NCI-H748 (cell line): ENCODE measurements around the gene TRIM2.
"Not testable (repeated sequence)": the region's sequence is repeated elsewhere in the genome, so short reads cannot be mapped to it uniquely, and the experiment has no call there.

Source experiments
- DNase-seq: peaks from one replicate; lab custom pipeline; 2025; ENCODE audit not compliant: unreplicated experiment; lab: John Stamatoyannopoulos, UW

The TRIM2 gene

DNA sequence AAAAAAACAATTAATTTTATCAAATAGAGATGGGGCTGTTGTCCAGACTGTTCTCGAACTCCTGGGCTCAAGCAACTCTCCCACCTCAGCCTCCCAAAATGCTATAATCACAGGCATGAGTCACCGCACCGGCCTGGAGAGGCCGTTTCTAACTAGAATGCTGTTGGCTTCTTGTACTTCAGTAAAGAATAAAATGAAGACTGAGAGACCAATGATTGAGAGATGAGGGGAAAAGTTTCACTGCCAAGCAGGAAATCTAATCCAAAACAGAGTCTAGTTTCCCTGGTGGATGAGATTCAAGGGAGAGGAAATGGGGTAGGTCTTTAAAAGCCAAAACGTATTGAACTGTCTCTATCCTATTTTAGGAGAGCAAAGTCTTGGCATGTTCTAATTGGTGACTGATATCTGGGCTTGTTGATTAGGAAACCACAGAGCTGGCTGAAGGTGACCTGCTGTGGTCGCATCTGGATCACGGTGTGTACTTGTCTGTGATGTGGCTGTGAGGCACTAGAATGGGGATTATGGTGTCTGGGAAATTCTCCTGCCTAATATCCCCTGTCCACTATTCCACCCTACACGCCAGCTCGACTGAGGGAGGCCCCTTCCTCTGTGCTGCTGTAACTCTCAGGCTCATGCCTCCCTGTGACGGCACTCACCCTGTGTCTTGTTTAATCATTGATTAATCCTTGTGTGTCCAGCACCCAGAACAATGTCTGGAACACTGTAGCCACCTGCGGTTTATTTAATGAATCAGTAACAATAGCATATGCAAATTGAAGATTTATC, 15.0 kb upstream of the TRIM2 start:
- DNase-seq: no peak

DNA sequence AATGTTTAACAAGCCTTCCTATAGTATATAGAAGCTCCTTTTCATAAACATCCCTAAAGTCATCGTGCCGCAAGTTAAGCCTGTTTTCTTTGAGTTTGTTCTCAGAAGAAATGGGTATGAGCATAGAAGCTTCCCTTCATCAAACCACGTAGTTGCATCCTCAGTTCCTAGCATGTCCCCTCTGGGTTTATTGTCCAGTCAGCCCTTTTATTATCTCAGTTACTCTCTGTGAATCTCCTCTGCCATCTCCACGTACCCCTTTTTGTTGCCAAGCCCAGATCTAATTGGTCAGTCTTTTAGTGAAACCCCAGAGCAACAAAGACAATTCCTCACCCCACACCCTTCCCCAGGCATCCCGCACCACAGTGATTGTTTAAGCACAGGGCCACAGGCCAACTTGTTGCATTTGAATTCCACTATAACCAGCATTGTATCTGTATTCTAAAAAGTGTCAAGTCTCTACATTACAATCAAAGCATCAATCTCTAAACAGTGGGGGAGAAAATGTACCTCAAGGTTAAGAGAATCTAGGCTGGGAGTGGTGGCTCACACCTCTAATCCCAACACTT, 12.4 kb upstream of the TRIM2 start:
- DNase-seq: no peak

DNA sequence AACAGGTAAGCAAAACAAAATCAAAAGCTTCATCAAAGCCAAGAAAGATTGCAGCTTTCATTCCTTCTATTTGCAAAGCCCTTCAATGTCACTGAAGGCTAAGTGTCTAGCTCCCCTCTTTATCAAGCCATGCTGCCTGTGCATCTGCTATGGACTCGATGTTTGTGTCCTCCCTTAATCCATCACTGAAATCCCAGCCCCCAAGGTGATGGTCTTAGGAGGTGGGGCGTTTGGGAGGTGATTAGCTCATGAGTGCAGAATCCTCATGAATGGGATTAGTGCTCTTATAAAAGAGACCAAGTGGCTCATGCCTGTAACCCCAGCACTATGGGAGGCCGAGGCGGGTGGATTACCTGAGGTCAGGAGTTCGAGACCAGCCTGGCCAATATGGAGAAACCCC, 6.9 kb upstream of the TRIM2 start:
- no peak for DNase-seq

- no peak for DNase-seq
These were observed 5.5 kb upstream of the TRIM2 start for GRCh38 chr4:153198719-153199118.

DNA sequence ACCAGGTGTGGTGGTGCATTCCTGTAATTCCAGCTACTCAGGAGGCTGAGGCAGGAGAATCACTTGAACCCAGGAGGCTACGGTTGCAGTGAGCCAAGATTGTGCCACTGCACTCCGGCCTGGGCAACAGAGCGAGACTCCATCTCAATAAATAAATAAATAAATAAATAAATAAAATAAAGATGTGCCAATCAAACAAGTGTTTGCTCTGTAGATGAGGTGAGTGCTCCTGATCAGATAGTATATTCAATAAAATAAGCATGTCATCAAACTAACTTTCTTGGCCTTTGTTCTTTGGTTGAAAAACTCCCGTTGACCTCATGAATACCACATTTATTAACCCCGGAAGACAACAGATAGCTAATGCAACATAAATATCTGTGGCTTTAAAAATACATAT, 497 bp upstream of the TRIM2 start:
- not testable (repeated sequence) for DNase-seq

- no peak for DNase-seq
These were observed 745 bp downstream of the TRIM2 start for GRCh38 chr4:153204728-153205648.

GRCh38 chr4:153205757-153206156, 1.5 kb downstream of the TRIM2 start:
- no peak for DNase-seq

DNA sequence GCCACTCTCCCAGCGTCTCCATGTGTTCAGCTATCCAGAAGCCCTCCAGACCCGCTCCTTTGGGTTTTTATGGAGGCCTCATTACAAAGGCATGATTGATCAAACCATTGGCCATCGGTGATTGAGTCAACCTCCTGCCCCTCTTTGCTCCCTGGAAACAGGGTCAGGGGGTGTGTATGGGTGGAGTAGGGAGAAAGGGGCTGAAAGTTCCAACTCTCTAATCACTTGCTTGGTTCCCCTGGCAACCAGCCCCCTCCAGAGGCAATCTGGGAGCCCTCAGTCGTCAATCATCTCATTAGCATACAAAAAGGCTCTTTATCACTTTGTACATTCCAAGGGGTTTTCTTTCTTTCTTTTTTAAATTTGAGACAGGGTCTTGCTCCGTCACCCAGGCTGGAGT, 2.3 kb downstream of the TRIM2 start:
- DNase-seq: no peak

DNA sequence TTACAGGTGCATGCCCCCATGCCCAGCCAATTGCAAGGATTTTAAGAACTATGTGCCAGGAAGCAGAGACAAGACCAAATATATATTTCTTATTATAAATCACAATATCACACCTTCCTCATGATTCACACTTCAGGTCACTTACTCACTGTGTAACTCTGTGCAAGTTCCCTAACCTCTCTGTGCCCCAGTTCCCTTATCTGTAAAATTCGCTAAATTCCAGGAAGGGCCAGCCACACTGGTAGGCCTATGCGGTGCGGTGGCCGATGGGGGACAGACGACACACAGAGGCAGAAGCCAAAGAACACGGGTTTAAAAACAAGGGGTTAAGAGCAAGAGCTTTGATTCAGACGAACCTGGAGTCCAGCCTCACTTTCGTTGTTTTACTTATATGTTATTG, 2.8 kb downstream of the TRIM2 start:
- DNase-seq: no peak

DNA sequence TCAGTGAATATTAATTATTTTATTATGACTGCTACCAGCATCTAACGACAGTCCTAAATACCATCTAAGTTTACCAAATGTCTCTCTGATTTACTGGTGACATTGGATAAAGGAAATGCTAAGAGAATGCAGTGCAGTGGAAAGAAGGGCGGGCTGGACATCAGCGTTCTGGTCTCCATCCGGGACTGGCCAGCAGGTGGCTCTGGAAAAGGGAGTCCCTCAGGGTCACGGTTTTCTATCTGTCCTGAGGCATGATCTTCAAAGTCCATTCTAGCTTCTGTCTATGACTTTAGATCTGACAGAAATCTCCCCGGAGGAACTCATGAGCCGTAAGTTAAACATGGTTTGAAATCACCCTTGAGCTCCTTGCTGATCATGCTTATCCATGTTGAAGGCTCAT, 3.3 kb downstream of the TRIM2 start:
- no peak for DNase-seq

GRCh38 chr4:153209410-153209809, 5.2 kb downstream of the TRIM2 start:
- no peak for DNase-seq

GRCh38 chr4:153210727-153211126, 6.5 kb downstream of the TRIM2 start:
- DNase-seq: no peak

- DNase-seq: no peak
These were observed 7.9 kb downstream of the TRIM2 start for GRCh38 chr4:153211986-153212728.

DNA sequence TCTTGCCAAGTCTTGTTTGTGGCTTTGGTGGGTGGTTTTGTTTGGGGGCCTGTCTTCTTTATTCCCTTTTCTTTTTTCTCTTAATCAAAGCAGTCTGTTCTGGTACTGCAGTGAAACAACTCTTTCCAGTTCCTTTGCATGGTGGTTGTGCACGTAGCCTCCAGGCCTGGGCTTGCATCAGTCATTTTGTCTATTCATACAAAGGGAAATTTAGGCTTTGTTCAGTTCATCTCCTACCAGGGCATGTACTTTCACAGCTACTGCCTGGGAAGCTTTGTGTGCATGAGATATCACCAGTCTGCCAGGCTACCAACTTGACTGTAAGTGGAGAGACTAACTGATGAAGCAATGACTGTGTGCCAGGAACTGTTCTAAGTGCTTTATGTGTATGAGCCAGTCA, 8.5 kb downstream of the TRIM2 start:
- no peak for DNase-seq

DNA sequence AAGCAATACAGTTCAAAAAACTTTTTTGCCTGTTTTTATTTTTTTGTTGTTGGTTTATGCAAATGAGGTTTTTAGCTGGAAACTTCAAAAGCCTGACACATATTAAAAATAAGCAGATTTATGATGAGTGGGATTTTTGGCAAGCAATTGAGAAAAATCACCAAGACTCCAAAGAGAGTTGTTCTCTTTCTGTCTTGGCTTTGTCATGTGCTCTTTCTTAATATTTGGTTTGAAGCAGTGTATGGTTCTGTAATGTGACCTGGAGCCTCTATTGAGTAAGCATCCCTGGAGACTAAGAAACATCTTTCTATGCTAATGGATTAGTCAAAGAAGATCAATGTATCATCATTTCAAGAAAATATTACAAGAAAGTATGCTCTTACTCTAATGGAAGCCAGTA, 11.7 kb downstream of the TRIM2 start:
- DNase-seq: no peak

- no peak for DNase-seq
These were observed 12.3 kb downstream of the TRIM2 start for GRCh38 chr4:153216546-153216945.

DNA sequence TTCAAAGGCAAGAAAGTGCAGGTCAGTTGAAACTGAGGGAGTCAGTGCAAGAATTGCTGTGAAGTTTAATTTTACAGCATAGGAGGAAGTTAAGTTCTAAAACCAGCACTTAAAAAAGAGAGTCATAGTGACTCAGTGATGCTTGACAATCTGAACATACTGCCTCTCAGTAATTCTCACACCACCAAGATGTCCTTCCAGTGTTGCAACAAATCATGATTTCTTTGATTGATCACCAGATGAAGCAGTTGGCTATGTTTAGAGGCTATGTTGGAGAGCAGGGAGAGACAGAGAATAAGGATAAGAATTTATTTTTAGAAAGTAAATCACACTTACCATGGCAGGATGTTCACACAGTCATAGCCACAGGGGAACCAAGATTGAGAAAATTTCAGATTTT, 13.2 kb downstream of the TRIM2 start:
- no peak for DNase-seq

DNA sequence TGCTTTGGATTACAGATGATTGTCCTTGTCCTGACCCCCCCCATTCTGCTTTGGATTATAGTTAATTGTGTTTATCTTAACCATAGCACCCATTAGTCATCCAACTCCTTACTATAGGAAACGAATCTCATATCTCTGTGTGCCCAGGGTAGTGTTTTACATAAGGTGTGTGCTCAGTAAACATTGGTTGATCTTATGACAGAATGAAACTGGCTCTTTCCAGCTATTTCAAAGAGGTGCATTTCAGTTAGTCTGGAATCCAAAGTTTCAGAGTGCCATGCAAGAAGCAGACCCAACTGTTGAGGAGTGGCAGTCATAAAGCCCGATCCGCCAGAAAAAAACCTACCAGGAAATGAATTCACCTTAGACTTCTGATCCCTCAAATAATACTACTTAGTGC, 14.7 kb downstream of the TRIM2 start:
- DNase-seq: no peak

GRCh38 chr4:153220682-153221395, 16.6 kb downstream of the TRIM2 start:
- no peak for DNase-seq
